Astrocyte (in vitro differentiated cells and primary cell): ENCODE data around the gene TMEM267. TPM values are rescaled to one million over a fixed set of nuclear protein-coding genes. Genes with fewer than 3 reads are reported as not detected.
"Not testable (repeated sequence)": the region's sequence is repeated elsewhere in the genome, so short reads cannot be mapped to it uniquely, and the experiment has no call there.

Experiments
- DNase-seq: peaks from one replicate; pipeline ENCODE4 v3.0.0-alpha.2; 2010; ENCODE audit warnings: low read depth
- FAIRE-seq: peaks from 2 replicates; lab custom pipeline; 2011; peaks lifted over from hg19 to GRCh38; lab: Jason Lieb, UNC
- H2AFZ ChIP-seq: 2 replicates; pipeline ENCODE4 v1.6.0; 2012; ENCODE audit warnings: low read depth, low read length, inconsistent platforms
- H3K27ac ChIP-seq: 2 replicates; pipeline ENCODE4 v1.5.1; 2011; ENCODE audit warnings: low read depth, low read length, inconsistent platforms
- H3K27me3 ChIP-seq: 2 replicates; pipeline ENCODE4 v1.6.0; 2011; ENCODE audit warnings: low read length, inconsistent platforms; ENCODE audit not compliant: insufficient read depth
- H3K36me3 ChIP-seq: 2 replicates; pipeline ENCODE4 v1.5.1; 2011; ENCODE audit warnings: low read length, inconsistent platforms; ENCODE audit not compliant: insufficient read depth
- H3K4me1 ChIP-seq: 2 replicates; pipeline ENCODE4 v1.5.1; 2011; ENCODE audit warnings: low read length, inconsistent platforms; ENCODE audit not compliant: insufficient read depth
- H3K4me2 ChIP-seq: 2 replicates; pipeline ENCODE4 v1.6.0; 2012; ENCODE audit warnings: low read length, inconsistent platforms
- H3K4me3 ChIP-seq: 2 replicates; pipeline ENCODE4 v1.5.1; 2011; ENCODE audit warnings: low read depth, mild to moderate bottlenecking, low read length, inconsistent platforms; ENCODE audit not compliant: insufficient read depth
- H3K79me2 ChIP-seq: 2 replicates; pipeline ENCODE4 v1.6.0; 2012; ENCODE audit warnings: mild to moderate bottlenecking, low read length, inconsistent platforms; ENCODE audit not compliant: insufficient read depth
- H3K9ac ChIP-seq: 2 replicates; pipeline ENCODE4 v1.6.0; 2012; ENCODE audit warnings: mild to moderate bottlenecking, low read length, inconsistent platforms
- H3K9me3 ChIP-seq: 2 replicates; pipeline ENCODE4 v1.5.1; 2012; ENCODE audit warnings: low read depth, mild to moderate bottlenecking, low read length, inconsistent platforms; ENCODE audit not compliant: insufficient read depth
- H4K20me1 ChIP-seq: 2 replicates; pipeline ENCODE4 v1.6.0; 2012; ENCODE audit warnings: low read length, inconsistent platforms; ENCODE audit not compliant: insufficient read depth
- H3K27ac Mint-ChIP-seq: one replicate; pipeline ENCODE4 v1.8.0; 2021; ENCODE audit warnings: mild to moderate bottlenecking, mixed read lengths; ENCODE audit not compliant: unreplicated experiment
- H3K27me3 Mint-ChIP-seq: one replicate; pipeline ENCODE4 v1.8.0; 2021; ENCODE audit warnings: low read depth, mixed read lengths; ENCODE audit not compliant: unreplicated experiment
- H3K36me3 Mint-ChIP-seq: one replicate; pipeline ENCODE4 v1.8.0; 2021; ENCODE audit warnings: low read depth, mixed read lengths; ENCODE audit not compliant: unreplicated experiment
- H3K4me1 Mint-ChIP-seq: one replicate; pipeline ENCODE4 v1.8.0; 2021; ENCODE audit warnings: low read depth, mixed read lengths; ENCODE audit not compliant: unreplicated experiment
- H3K4me3 Mint-ChIP-seq: one replicate; pipeline ENCODE4 v1.8.0; 2021; ENCODE audit warnings: mild to moderate bottlenecking, moderate library complexity, mixed read lengths; ENCODE audit not compliant: unreplicated experiment
- H3K9me3 Mint-ChIP-seq: one replicate; pipeline ENCODE4 v1.8.0; 2021; ENCODE audit warnings: mild to moderate bottlenecking, mixed read lengths; ENCODE audit not compliant: unreplicated experiment
- EZH2 ChIP-seq: IDR thresholded peaks from 2 replicates; pipeline ENCODE4 v1.6.1; 2012; ENCODE audit warnings: mild to moderate bottlenecking, low read length, inconsistent platforms; ENCODE audit not compliant: insufficient read depth
- total RNA-seq: library from RNA; stranded (reverse); gene quantifications from 2 replicates; pipeline ENCODE4 v1.2.1, GENCODE V29; 2021
- TF ChIP-seq, protein P1 (sequence below): IDR thresholded peaks from 2 replicates; pipeline ENCODE4 v1.5.1; 2011; ENCODE audit warnings: low read depth, mild to moderate bottlenecking, inconsistent platforms, low read length, moderate library complexity; ENCODE audit not compliant: insufficient read depth

The TMEM267 gene
- total RNA-seq, 1 donor from 2014 or later = 20.9 TPM

GRCh38 chr5:43514471-43514815, 30.8 kb upstream of the TMEM267 start:
- Histone ChIP-seq H3K9me3 (no peaks in the 10 kb centered on the region), H3K36me3 (no peaks in the 10 kb centered on the region), H3K79me2 (peaks cover 21% of the 10 kb centered on the region), H4K20me1 (no peaks in the 10 kb centered on the region), H3K27me3 (no peaks in the 10 kb centered on the region), H3K4me3 (peak overlapping the region; percentile 89), H3K27ac (peak overlapping the region; percentile 97), H2AFZ (peak overlapping the region; percentile 81), H3K9ac (peak overlapping the region; percentile 95), H3K4me1 (peaks cover 4% of the 10 kb centered on the region), H3K4me2 (peak overlapping the region; percentile 93)
- no peak for TF ChIP-seq EZH2
- TF ChIP-seq, protein P1, sequence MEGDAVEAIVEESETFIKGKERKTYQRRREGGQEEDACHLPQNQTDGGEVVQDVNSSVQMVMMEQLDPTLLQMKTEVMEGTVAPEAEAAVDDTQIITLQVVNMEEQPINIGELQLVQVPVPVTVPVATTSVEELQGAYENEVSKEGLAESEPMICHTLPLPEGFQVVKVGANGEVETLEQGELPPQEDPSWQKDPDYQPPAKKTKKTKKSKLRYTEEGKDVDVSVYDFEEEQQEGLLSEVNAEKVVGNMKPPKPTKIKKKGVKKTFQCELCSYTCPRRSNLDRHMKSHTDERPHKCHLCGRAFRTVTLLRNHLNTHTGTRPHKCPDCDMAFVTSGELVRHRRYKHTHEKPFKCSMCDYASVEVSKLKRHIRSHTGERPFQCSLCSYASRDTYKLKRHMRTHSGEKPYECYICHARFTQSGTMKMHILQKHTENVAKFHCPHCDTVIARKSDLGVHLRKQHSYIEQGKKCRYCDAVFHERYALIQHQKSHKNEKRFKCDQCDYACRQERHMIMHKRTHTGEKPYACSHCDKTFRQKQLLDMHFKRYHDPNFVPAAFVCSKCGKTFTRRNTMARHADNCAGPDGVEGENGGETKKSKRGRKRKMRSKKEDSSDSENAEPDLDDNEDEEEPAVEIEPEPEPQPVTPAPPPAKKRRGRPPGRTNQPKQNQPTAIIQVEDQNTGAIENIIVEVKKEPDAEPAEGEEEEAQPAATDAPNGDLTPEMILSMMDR = no peak
- no peaks in the 10 kb centered on the region for H3K9me3 Mint-ChIP-seq
- H3K27me3 Mint-ChIP-seq = no peaks in the 10 kb centered on the region
- H3K36me3 Mint-ChIP-seq = peaks cover 4% of the 10 kb centered on the region
- H3K27ac Mint-ChIP-seq = peak overlapping the region; percentile 99
- FAIRE-seq = no peak
- DNase-seq = peak; percentile 86
- H3K4me1 Mint-ChIP-seq = peaks cover 13% of the 10 kb centered on the region
- H3K4me3 Mint-ChIP-seq = peak overlapping the region; percentile 96

- H3K79me2 ChIP-seq = peaks cover 21% of the 10 kb centered on the region
- H3K9ac ChIP-seq = peak overlapping the region; percentile 95
- Mint-ChIP-seq H3K9me3 (no peaks in the 10 kb centered on the region), H3K27me3 (no peaks in the 10 kb centered on the region), H3K4me3 (peak overlapping the region; percentile 96), H3K4me1 (peaks cover 13% of the 10 kb centered on the region), H3K27ac (peak overlapping the region; percentile 99), H3K36me3 (peaks cover 4% of the 10 kb centered on the region)
- H3K4me1 ChIP-seq = peaks cover 4% of the 10 kb centered on the region
- H3K4me3 ChIP-seq = peak overlapping the region; percentile 89
- H3K27me3 ChIP-seq = no peaks in the 10 kb centered on the region
- H3K4me2 ChIP-seq = peak overlapping the region; percentile 93
- no peak for DNase-seq
- no peak for TF ChIP-seq EZH2
- TF ChIP-seq, protein P1 = no peak
- H3K27ac ChIP-seq = peak overlapping the region; percentile 97
- no peaks in the 10 kb centered on the region for H4K20me1 ChIP-seq
- no peaks in the 10 kb centered on the region for H3K9me3 ChIP-seq
- H3K36me3 ChIP-seq = no peaks in the 10 kb centered on the region
- FAIRE-seq = no peak
- peak overlapping the region; percentile 81 for H2AFZ ChIP-seq
Observed at GRCh38 chr5:43514025-43514424, 30.4 kb upstream of the TMEM267 start.

- H3K9me3 ChIP-seq, H3K36me3 Mint-ChIP-seq, H3K4me3 ChIP-seq, H3K36me3 ChIP-seq, H3K27ac ChIP-seq, H3K9ac ChIP-seq, H3K27me3 ChIP-seq, FAIRE-seq, H4K20me1 ChIP-seq, H2AFZ ChIP-seq, DNase-seq, H3K4me2 ChIP-seq, H3K27me3 Mint-ChIP-seq, H3K27ac Mint-ChIP-seq, H3K9me3 Mint-ChIP-seq, H3K4me1 ChIP-seq, H3K4me3 Mint-ChIP-seq: not testable (repeated sequence)
- H3K4me1 Mint-ChIP-seq = peaks cover 13% of the 10 kb centered on the region
- peaks cover 21% of the 10 kb centered on the region for H3K79me2 ChIP-seq
Observed at GRCh38 chr5:43511062-43511461, 27.4 kb upstream of the TMEM267 start.
